ENCODE measurements around the gene CLN6.

GRCh38 chr15:68227643-68228142 is 1.8 kb downstream of the CLN6 start:
- no peak for TF ChIP-seq YY1 (IDR thresholded peaks at IDR 0.05; ENCODE audit: insufficient read depth, insufficient read length)
- no peak for TF ChIP-seq ZNF274 (IDR thresholded peaks at IDR 0.05; ENCODE audit: low read depth, low read length)
